WTC11 (cell line): Measurements from ENCODE around the gene ATG2A. TPM values are rescaled to one million over a fixed set of nuclear protein-coding genes. Genes with fewer than 3 reads are reported as not detected.
A peak's percentile ranks its signal among the peaks of the same experiment; 100 is the strongest.

Experiments used
- ARID4B ChIP-seq: sonication (generic); formaldehyde crosslinking; IDR thresholded peaks from 2 replicates; pipeline ENCODE4 v1.8.0; 2023; ENCODE audit warnings: missing genetic modification reagents, mild to moderate bottlenecking, borderline replicate concordance
- CREB1 ChIP-seq: sonication (generic); formaldehyde crosslinking; IDR thresholded peaks from 2 replicates; pipeline ENCODE4 v1.8.0; 2023; ENCODE audit warnings: mild to moderate bottlenecking, missing genetic modification reagents
- CREM ChIP-seq: sonication (generic); formaldehyde crosslinking; IDR thresholded peaks from 2 replicates; pipeline ENCODE4 v1.8.1; 2022; ENCODE audit warnings: mild to moderate bottlenecking, missing genetic modification reagents, moderate library complexity
- E2F1 ChIP-seq: sonication (generic); formaldehyde crosslinking; IDR thresholded peaks from 2 replicates; pipeline ENCODE4 v1.8.0; 2022; ENCODE audit warnings: mild to moderate bottlenecking, missing genetic modification reagents
- E2F5 ChIP-seq: sonication (generic); formaldehyde crosslinking; IDR thresholded peaks from 2 replicates; pipeline ENCODE4 v1.8.1; 2022; ENCODE audit warnings: mild to moderate bottlenecking, moderate library complexity, missing genetic modification reagents
- FOXJ3 ChIP-seq: sonication (generic); formaldehyde crosslinking; IDR thresholded peaks from 2 replicates; pipeline ENCODE4 v1.9.0; 2021; ENCODE audit warnings: missing genetic modification reagents, mild to moderate bottlenecking, borderline replicate concordance
- FOXP1 ChIP-seq: sonication (generic); formaldehyde crosslinking; IDR thresholded peaks from 2 replicates; pipeline ENCODE4 v1.8.0; 2022; ENCODE audit warnings: missing genetic modification reagents, mild to moderate bottlenecking, moderate library complexity, borderline replicate concordance
- IRF1 ChIP-seq: sonication (generic); formaldehyde crosslinking; IDR thresholded peaks from 2 replicates; pipeline ENCODE4 v1.8.0; 2023; ENCODE audit warnings: missing genetic modification reagents
- JUN ChIP-seq: sonication (generic); formaldehyde crosslinking; IDR thresholded peaks from 2 replicates; pipeline ENCODE4 v1.8.0; 2023; ENCODE audit warnings: mild to moderate bottlenecking, missing genetic modification reagents
- PRDM15 ChIP-seq: sonication (generic); formaldehyde crosslinking; IDR thresholded peaks from 2 replicates; pipeline ENCODE4 v1.8.0; 2022; ENCODE audit warnings: missing genetic modification reagents
- PRRX2 ChIP-seq: fragments of 250-450 bp; sonication (Bioruptor Pico); IDR thresholded peaks from 2 replicates; pipeline ENCODE4 v1.8.0; 2021; ENCODE audit warnings: mild to moderate bottlenecking
- RELA ChIP-seq: sonication (generic); formaldehyde crosslinking; IDR thresholded peaks from 2 replicates; pipeline ENCODE4 v1.8.1; 2022; ENCODE audit warnings: missing genetic modification reagents, mild to moderate bottlenecking, borderline replicate concordance
- RORB ChIP-seq: fragments of 250-450 bp; sonication (Bioruptor Pico); IDR thresholded peaks from 2 replicates; pipeline ENCODE4 v1.9.0; 2021; ENCODE audit warnings: mild to moderate bottlenecking
- SMAD3 ChIP-seq: sonication (generic); formaldehyde crosslinking; IDR thresholded peaks from 2 replicates; pipeline ENCODE4 v1.8.0; 2022; ENCODE audit warnings: missing genetic modification reagents, mild to moderate bottlenecking, borderline replicate concordance
- TEAD4 ChIP-seq: sonication (generic); formaldehyde crosslinking; IDR thresholded peaks from 2 replicates; pipeline ENCODE4 v1.8.0; 2022; ENCODE audit warnings: mild to moderate bottlenecking, missing genetic modification reagents
- ZBTB21 ChIP-seq: sonication (generic); formaldehyde crosslinking; IDR thresholded peaks from 2 replicates; pipeline ENCODE4 v1.8.1; 2023; ENCODE audit warnings: mild to moderate bottlenecking, missing genetic modification reagents, borderline replicate concordance
- ZBTB43 ChIP-seq: sonication (generic); formaldehyde crosslinking; IDR thresholded peaks from 2 replicates; pipeline ENCODE4 v1.8.1; 2023; ENCODE audit warnings: mild to moderate bottlenecking, missing genetic modification reagents
- ZNF219 ChIP-seq: sonication (generic); formaldehyde crosslinking; IDR thresholded peaks from 2 replicates; pipeline ENCODE4 v1.8.0; 2023; ENCODE audit warnings: missing genetic modification reagents, mild to moderate bottlenecking, borderline replicate concordance
- ZNF232 ChIP-seq: sonication (generic); formaldehyde crosslinking; IDR thresholded peaks from 2 replicates; pipeline ENCODE4 v1.8.0; 2022; ENCODE audit warnings: mild to moderate bottlenecking, missing genetic modification reagents
- ZNF317 ChIP-seq: sonication (generic); formaldehyde crosslinking; IDR thresholded peaks from 2 replicates; pipeline ENCODE4 v1.8.1; 2023; ENCODE audit warnings: low read depth, mild to moderate bottlenecking, moderate library complexity, missing genetic modification reagents, borderline replicate concordance
- ZNF396 ChIP-seq: fragments of 250-450 bp; sonication (Bioruptor Pico); IDR thresholded peaks from 2 replicates; pipeline ENCODE4 v1.8.0; 2021; ENCODE audit warnings: mild to moderate bottlenecking, moderate library complexity, borderline replicate concordance
- ZNF423 ChIP-seq: fragments of 250-450 bp; sonication (Bioruptor Pico); IDR thresholded peaks from 2 replicates; pipeline ENCODE4 v2.1.2; 2022; ENCODE audit warnings: mild to moderate bottlenecking, moderate library complexity
- ZNF425 ChIP-seq: fragments of 250-450 bp; sonication (Bioruptor Pico); conservative IDR thresholded peaks from 2 replicates; pipeline ENCODE4 v1.9.0; 2021; ENCODE audit warnings: mild to moderate bottlenecking
- ZNF671 ChIP-seq: fragments of 250-450 bp; sonication (Bioruptor Pico); IDR thresholded peaks from 2 replicates; pipeline ENCODE4 v1.8.0; 2021; ENCODE audit warnings: mild to moderate bottlenecking
- total RNA-seq: library from RNA; stranded (reverse); gene quantifications from 3 replicates; pipeline ENCODE4 v1.2.3, GENCODE V29; 2021

Gene ATG2A
- total RNA-seq, 1 experiment from 2014 or later, result 31.4 TPM

GRCh38 chr11:64878494-64879243, 38.3 kb downstream of the ATG2A start, which contains the start of gene EHD1 (continued):
- TF ChIP-seq ARID4B (CRISPR knock-in tag), result peak; percentile 43; the same call in 1 of the 2 replicates
- 0 out of 2 replicates have a peak, but pooled peaks have one; percentile 4 for TF ChIP-seq SMAD3
- TF ChIP-seq E2F5 (CRISPR knock-in tag), result peak; percentile 34; the same call in 1 of the 2 replicates
- TF ChIP-seq ZNF396 (CRISPR knock-in tag), result no peak
- TF ChIP-seq ZNF219 (CRISPR knock-in tag), result 0 out of 2 replicates have a peak, but pooled peaks have one; percentile 57
- TF ChIP-seq JUN, result no peak
- no peak; the same call in 1 of the 2 replicates for TF ChIP-seq FOXP1
- no peak for TF ChIP-seq ZNF423 (CRISPR knock-in tag)
- 0 out of 2 replicates have a peak, but pooled peaks have one; percentile 67 for TF ChIP-seq RORB (CRISPR knock-in tag)
- no peak for TF ChIP-seq E2F1 (CRISPR knock-in tag)
- 0 out of 2 replicates have a peak, but pooled peaks have one; percentile 73 for TF ChIP-seq RELA
- TF ChIP-seq ZNF671 (CRISPR knock-in tag), result no peak
- TF ChIP-seq ZNF232 (CRISPR knock-in tag), result peak; percentile 82; the same call in 1 of the 2 replicates
- no peak for TF ChIP-seq IRF1 (CRISPR knock-in tag)
- no peak for TF ChIP-seq ZBTB21 (CRISPR knock-in tag)
- TF ChIP-seq CREM (CRISPR knock-in tag), result no peak
- TF ChIP-seq FOXJ3 (CRISPR knock-in tag), result no peak
- no peak for TF ChIP-seq CREB1
- no peak for TF ChIP-seq ZNF317 (CRISPR knock-in tag)
- TF ChIP-seq ZNF425 (CRISPR knock-in tag), result no peak
- TF ChIP-seq ZBTB43 (CRISPR knock-in tag), result no peak
- TF ChIP-seq TEAD4, result no peak
- TF ChIP-seq PRDM15 (CRISPR knock-in tag), result no peak
- no peak for TF ChIP-seq PRRX2 (CRISPR knock-in tag)
